ENCODE results near the gene NCAN.
A peak's percentile ranks its signal among the peaks of the same experiment; 100 is the strongest.

The NCAN gene

GRCh38 chr19:19181488-19181998, 30.2 kb upstream of the NCAN start:
- DNase-seq, result no peak
- TF ChIP-seq GATA1 (IDR thresholded peaks at IDR 0.05; ENCODE audit: low read depth, low read length) (no peak), POLR2A (IDR thresholded peaks at IDR 0.05; ENCODE audit: low read length) (no peak)

GRCh38 chr19:19185853-19186740, 25.7 kb upstream of the NCAN start:
- TF ChIP-seq GATA1 (IDR thresholded peaks at IDR 0.05; ENCODE audit: low read depth, low read length), result no peak
- no peak for TF ChIP-seq POLR2A (IDR thresholded peaks at IDR 0.05; ENCODE audit: low read length)
- peak; percentile 71 to 78 for DNase-seq

DNA sequence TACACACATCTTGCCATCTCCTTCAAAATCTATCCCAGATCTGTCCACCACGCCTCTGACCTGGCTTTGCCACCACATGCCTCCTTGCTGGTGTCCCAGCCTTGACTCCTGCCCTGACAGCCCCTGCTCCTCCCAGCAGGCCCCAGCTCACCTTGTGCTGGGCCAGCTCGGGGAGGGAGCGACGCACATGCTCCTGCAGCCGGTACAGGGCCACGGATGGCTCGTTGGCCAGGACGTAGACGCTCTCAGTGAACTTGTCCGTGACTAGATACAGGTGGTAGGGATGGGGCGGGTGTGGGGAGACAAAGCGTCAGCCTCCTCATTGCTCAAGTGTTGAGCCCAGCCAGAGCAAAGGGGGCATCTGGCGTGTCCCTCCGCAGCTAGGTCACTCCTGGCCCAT, 25.0 kb upstream of the NCAN start:
- DNase-seq, result no peak
- TF ChIP-seq GATA1 (IDR thresholded peaks at IDR 0.05; ENCODE audit: low read depth, low read length) (no peak), POLR2A (IDR thresholded peaks at IDR 0.05; ENCODE audit: low read length) (no peak)

DNA sequence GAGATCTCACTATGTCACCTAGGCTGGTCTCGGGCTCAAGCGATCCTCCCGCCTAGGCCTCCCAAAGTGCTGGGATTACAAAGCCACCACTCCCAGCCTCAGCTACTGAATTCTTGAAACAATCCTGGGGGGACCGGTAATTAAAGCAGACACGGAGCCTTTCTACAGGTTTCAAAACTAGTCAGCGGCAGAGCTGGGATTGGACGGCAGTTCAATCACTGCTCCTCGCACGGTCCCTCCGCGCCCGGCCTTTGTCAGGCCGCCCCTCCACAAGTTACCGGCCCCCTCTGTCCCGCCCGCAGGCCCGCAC, 20.0 kb upstream of the NCAN start:
- DNase-seq, result no peak
- TF ChIP-seq GATA1 (IDR thresholded peaks at IDR 0.05; ENCODE audit: low read depth, low read length) (no peak), POLR2A (IDR thresholded peaks at IDR 0.05; ENCODE audit: low read length) (no peak)

DNA sequence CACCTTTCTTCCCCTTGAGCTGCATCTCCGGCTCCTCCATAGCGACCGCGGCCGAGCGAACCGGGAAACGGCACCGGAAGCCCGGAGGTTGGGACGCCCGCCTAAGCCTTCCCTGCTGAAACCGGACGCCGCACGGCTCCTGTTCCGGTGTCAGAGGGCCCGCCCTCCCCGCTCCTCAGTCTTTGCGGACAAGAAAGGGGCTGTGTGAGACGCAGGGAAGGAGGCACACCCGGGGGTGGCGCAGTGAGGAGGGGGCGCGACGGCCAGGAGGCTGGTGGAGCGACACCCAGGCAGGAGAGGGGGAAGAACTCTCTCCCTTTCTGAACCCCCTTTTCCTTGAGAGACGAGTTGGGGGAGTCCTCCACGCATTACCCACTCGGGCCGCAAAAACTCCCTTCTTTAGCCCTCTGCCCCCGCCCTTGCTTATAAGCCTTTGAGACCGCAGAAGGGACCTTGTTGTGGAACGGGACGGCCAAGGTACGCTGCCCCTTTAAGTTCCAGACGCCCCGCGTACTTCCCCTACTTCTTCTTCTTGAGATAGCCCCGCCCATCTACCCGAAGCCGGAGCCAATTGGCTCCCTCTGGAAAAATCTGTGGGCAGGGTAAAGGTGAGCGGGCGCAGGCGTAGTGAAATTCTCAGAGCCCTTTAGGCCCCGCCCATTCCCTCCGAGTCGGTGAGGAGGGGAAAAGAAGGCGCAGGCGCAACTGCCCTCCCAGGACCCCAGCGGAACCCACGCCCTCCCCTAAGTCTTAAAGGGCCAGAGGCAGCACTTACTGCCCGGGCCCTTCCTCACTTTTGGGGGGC, 19.5 kb upstream of the NCAN start, which contains the start of the genes BORCS8 and RFXANK:
BORCS8 (minus strand) TSS at position 75 of the 805 bp plus-strand sequence; CDS start at position 40, 35 bp downstream.
RFXANK (plus strand) TSS at position 181 of the 805 bp plus-strand sequence. CDS start 1,689 bp downstream, outside the sequence.
- DNase-seq, result peak; percentile 99 to 100
- TF ChIP-seq GATA1 (IDR thresholded peaks at IDR 0.05; ENCODE audit: low read depth, low read length) (no peak), POLR2A (IDR thresholded peaks at IDR 0.05; ENCODE audit: low read length) (peak; percentile 62)

- TF ChIP-seq GATA1 (IDR thresholded peaks at IDR 0.05; ENCODE audit: low read depth, low read length) (no peak), POLR2A (IDR thresholded peaks at IDR 0.05; ENCODE audit: low read length) (no peak)
- peak; percentile 75 to 76 for DNase-seq
Observed at GRCh38 chr19:19192910-19193423, 18.8 kb upstream of the NCAN start.

- DNase-seq, result no peak
- TF ChIP-seq POLR2A (IDR thresholded peaks at IDR 0.05; ENCODE audit: low read length), result no peak
- no peak for TF ChIP-seq GATA1 (IDR thresholded peaks at IDR 0.05; ENCODE audit: low read depth, low read length)
Observed at GRCh38 chr19:19193926-19194325, 17.8 kb upstream of the NCAN start.

GRCh38 chr19:19201697-19202630, 9.8 kb upstream of the NCAN start:
- no peak for DNase-seq
- TF ChIP-seq POLR2A (IDR thresholded peaks at IDR 0.05; ENCODE audit: low read length) (no peak), GATA1 (IDR thresholded peaks at IDR 0.05; ENCODE audit: low read depth, low read length) (no peak)

DNA sequence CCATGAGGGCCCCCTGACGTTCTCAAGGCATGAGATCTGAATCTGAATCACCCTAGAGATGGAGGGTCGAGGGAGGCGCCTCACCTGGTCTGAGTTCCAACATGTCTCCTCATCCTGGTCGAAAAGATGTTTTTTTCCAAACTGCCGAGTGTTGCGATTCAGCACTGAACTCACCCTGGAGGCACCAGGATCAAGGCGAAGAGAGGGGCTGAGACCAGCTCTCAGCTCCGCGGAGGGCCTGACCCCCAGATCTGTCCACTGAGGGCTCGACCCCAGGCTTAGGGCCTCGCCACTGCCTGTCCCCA, 9.1 kb upstream of the NCAN start:
- no peak for DNase-seq
- TF ChIP-seq GATA1 (IDR thresholded peaks at IDR 0.05; ENCODE audit: low read depth, low read length), result no peak
- TF ChIP-seq POLR2A (IDR thresholded peaks at IDR 0.05; ENCODE audit: low read length), result no peak

DNA sequence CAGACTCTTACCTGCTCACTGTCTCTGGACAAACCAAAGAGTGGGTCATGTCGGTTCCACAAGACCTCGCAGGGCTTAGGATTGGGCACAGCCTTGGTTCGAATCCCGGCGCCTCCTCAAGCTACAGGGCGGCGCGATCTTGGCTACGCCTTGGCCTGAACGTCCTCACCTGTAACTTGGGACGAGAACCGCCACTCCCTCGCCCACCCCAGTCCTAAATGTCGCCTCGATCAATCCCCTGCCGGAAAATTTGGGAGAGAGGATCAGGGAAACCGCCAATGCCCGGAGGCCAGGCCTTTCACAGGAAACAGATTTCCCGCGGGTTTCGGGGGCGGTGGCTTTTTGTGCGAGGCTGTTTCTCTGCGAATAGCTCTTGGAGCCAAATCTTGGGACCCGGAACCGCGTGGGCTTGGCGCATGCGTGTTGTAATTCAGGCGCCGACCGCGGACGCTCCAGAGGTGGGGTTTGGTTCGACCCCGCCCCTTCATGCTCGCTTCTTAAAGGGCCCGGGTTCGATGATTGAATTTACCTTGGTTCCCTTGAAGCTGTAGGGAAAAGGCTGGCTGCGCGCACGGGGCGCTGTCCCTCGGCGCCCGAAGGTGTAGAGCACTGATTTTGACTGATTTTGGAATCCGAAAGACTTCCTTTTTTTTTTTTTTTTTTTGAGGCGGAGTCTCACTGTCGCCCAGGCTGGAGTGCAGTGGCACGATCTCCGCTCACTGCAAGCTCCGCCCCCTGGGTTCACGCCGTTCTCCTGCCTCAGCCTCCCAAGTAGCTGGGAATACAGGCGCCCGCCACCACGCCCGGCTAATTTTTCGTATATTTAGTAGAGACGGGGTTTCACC, 8.5 kb upstream of the NCAN start, which contains the start of gene NR2C2AP:
NR2C2AP (minus strand) TSS at position 403 of the 845 bp plus-strand sequence; CDS start at position 49, 354 bp downstream.
- DNase-seq, result peak; percentile 93 to 94
- TF ChIP-seq POLR2A (IDR thresholded peaks at IDR 0.05; ENCODE audit: low read length) (peak; percentile 38), GATA1 (IDR thresholded peaks at IDR 0.05; ENCODE audit: low read depth, low read length) (no peak)

DNA sequence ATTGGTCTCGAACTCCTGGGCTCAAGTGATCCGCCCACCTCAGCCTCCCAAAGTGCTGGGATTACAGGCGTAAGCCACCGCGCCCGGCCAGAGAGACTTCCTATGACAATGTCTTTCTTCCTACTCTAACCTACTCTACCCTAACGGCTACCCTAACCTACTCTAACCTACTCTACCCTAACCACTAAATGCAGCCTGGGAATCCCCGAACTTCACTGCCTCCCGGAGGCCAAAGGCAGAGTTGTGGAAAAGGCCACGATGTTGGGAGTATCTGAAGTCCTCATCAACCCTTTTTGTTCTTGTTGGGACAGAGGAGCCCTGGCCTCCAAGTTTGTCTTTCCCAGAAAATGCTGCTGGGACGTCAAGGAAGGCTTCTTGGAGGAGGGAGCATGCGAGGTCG, 7.6 kb upstream of the NCAN start:
- TF ChIP-seq GATA1 (IDR thresholded peaks at IDR 0.05; ENCODE audit: low read depth, low read length) (no peak), POLR2A (IDR thresholded peaks at IDR 0.05; ENCODE audit: low read length) (no peak)
- no peak for DNase-seq

All from erythroblast (primary cell).